ENCODE results near the gene CFAP77.

CFAP77 gene

DNA sequence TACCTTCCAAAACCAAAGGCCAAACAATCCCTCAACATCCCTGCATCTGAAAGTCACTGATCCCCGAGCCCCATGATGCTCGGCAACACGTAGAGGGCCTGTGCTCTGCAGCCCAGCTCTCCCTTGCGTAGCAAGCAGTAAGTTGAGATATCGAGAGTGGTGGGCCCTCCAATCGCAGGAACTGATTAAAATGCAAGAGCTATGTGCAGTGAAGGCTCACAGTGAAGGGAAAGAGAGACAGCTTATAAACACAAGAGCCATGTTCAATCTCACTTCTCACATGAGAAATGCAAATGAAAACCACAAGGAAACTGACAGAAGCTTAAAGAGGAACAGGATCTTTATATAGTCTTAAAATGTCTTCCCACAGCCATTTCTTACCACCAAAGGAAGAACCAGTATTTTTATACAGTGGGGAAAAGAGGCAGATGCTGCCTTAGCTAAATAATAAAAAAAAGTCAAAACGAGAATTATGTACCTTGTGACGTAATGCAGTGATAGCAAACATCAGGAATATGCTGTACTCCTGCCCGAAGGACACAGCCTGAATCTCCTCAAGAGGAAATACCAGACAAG lies 28.0 kb upstream of the CFAP77 start:
- TF ChIP-seq, protein P1, sequence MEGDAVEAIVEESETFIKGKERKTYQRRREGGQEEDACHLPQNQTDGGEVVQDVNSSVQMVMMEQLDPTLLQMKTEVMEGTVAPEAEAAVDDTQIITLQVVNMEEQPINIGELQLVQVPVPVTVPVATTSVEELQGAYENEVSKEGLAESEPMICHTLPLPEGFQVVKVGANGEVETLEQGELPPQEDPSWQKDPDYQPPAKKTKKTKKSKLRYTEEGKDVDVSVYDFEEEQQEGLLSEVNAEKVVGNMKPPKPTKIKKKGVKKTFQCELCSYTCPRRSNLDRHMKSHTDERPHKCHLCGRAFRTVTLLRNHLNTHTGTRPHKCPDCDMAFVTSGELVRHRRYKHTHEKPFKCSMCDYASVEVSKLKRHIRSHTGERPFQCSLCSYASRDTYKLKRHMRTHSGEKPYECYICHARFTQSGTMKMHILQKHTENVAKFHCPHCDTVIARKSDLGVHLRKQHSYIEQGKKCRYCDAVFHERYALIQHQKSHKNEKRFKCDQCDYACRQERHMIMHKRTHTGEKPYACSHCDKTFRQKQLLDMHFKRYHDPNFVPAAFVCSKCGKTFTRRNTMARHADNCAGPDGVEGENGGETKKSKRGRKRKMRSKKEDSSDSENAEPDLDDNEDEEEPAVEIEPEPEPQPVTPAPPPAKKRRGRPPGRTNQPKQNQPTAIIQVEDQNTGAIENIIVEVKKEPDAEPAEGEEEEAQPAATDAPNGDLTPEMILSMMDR (conservative IDR thresholded peaks at IDR 0.05; ENCODE audit: low read depth, low read length): no peak
- Histone ChIP-seq H3K27me3 (ENCODE audit: insufficient read depth, low read depth) (no peaks in the 10 kb centered on the region), H3K9ac (no peak overlapping the region), H3K27ac (no peak overlapping the region), H4K20me1 (ENCODE audit: insufficient read depth) (no peaks in the 10 kb centered on the region), H3K4me3 (IDR thresholded peaks at IDR 0.05; ENCODE audit: insufficient read depth, low read depth, low read length) (no peak overlapping the region), H3K79me2 (ENCODE audit: insufficient read depth, low read depth) (no peaks in the 10 kb centered on the region), H3K4me2 (peak overlapping the region; percentile 62), H3K36me3 (ENCODE audit: insufficient read depth) (no peaks in the 10 kb centered on the region; the same call in 1 of the 2 replicates), H3K4me1 (ENCODE audit: low read depth, poor library complexity, severe bottlenecking) (peaks cover 14% of the 10 kb centered on the region), H2AFZ (ENCODE audit: low read depth) (no peak overlapping the region)

- Histone ChIP-seq H3K27ac (no peak overlapping the region), H3K4me2 (no peak overlapping the region), H3K79me2 (ENCODE audit: insufficient read depth, low read depth) (no peaks in the 10 kb centered on the region), H3K4me1 (ENCODE audit: low read depth, poor library complexity, severe bottlenecking) (peaks cover 14% of the 10 kb centered on the region), H2AFZ (ENCODE audit: low read depth) (no peak overlapping the region), H3K27me3 (ENCODE audit: insufficient read depth, low read depth) (no peaks in the 10 kb centered on the region), H3K36me3 (ENCODE audit: insufficient read depth) (no peaks in the 10 kb centered on the region; the same call in 1 of the 2 replicates), H3K9ac (no peak overlapping the region), H3K4me3 (IDR thresholded peaks at IDR 0.05; ENCODE audit: insufficient read depth, low read depth, low read length) (no peak overlapping the region), H4K20me1 (ENCODE audit: insufficient read depth) (no peaks in the 10 kb centered on the region)
- TF ChIP-seq, protein P1 (conservative IDR thresholded peaks at IDR 0.05; ENCODE audit: low read depth, low read length): no peak
These were observed 26.5 kb upstream of the CFAP77 start for GRCh38 chr9:132383462-132383883.

- Histone ChIP-seq H3K79me2 (ENCODE audit: insufficient read depth, low read depth) (no peaks in the 10 kb centered on the region), H3K4me2 (no peak overlapping the region), H3K27me3 (ENCODE audit: insufficient read depth, low read depth) (no peaks in the 10 kb centered on the region), H3K36me3 (ENCODE audit: insufficient read depth) (no peaks in the 10 kb centered on the region; the same call in 1 of the 2 replicates), H3K9ac (no peak overlapping the region), H3K4me3 (IDR thresholded peaks at IDR 0.05; ENCODE audit: insufficient read depth, low read depth, low read length) (no peak overlapping the region), H3K27ac (no peak overlapping the region), H2AFZ (ENCODE audit: low read depth) (no peak overlapping the region), H4K20me1 (ENCODE audit: insufficient read depth) (no peaks in the 10 kb centered on the region), H3K4me1 (ENCODE audit: low read depth, poor library complexity, severe bottlenecking) (peaks cover 14% of the 10 kb centered on the region)
- TF ChIP-seq, protein P1 (conservative IDR thresholded peaks at IDR 0.05; ENCODE audit: low read depth, low read length): no peak
These were observed 25.6 kb upstream of the CFAP77 start for GRCh38 chr9:132384376-132384775.

DNA sequence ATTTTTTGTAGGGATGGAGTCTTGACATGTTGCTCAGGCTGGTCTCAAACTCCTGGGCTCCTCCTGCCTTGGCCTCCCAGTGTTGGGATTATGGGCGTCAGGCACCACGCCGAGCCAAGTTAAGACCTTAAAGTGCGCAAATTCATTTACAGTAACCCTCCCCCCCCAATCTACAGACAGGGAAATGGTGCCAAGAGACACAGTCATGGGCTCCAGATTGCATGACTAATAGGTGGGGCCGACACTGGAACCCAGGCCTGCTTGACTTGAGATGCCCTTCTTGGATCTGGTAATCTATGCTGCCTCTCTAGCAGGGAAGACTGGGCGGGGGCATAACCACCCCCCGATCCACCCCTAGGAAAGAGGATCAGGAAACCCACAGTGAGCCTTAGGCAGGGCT lies 22.9 kb upstream of the CFAP77 start:
- peaks cover 7% of the 10 kb centered on the region for H3K4me1 ChIP-seq (ENCODE audit: low read depth, poor library complexity, severe bottlenecking)
- peaks cover 8% of the 10 kb centered on the region; the same call in 1 of the 2 replicates for H3K36me3 ChIP-seq (ENCODE audit: insufficient read depth)
- H3K79me2 ChIP-seq (ENCODE audit: insufficient read depth, low read depth): no peaks in the 10 kb centered on the region
- H4K20me1 ChIP-seq (ENCODE audit: insufficient read depth): no peaks in the 10 kb centered on the region
- H3K27ac ChIP-seq: no peak overlapping the region
- TF ChIP-seq, protein P1 (conservative IDR thresholded peaks at IDR 0.05; ENCODE audit: low read depth, low read length): no peak
- no peak overlapping the region for H3K9ac ChIP-seq
- no peak overlapping the region for H3K4me2 ChIP-seq
- H3K27me3 ChIP-seq (ENCODE audit: insufficient read depth, low read depth): no peaks in the 10 kb centered on the region
- H3K4me3 ChIP-seq (IDR thresholded peaks at IDR 0.05; ENCODE audit: insufficient read depth, low read depth, low read length): no peak overlapping the region
- H2AFZ ChIP-seq (ENCODE audit: low read depth): no peak overlapping the region

Measured in KMS-11 (cell line).